GM19397 (cell line): ENCODE results near the gene NFATC4.

Experiments
- ATAC-seq: cut with Tn5 transposase; IDR thresholded peaks from one replicate; pipeline ENCODE4 v1.9.1; 2021; ENCODE audit warnings: mild to moderate bottlenecking, moderate library complexity; ENCODE audit not compliant: unreplicated experiment

The NFATC4 gene

GRCh38 chr14:24407608-24408325 is 39.8 kb downstream of the NFATC4 start:
- ATAC-seq, result no peak

DNA sequence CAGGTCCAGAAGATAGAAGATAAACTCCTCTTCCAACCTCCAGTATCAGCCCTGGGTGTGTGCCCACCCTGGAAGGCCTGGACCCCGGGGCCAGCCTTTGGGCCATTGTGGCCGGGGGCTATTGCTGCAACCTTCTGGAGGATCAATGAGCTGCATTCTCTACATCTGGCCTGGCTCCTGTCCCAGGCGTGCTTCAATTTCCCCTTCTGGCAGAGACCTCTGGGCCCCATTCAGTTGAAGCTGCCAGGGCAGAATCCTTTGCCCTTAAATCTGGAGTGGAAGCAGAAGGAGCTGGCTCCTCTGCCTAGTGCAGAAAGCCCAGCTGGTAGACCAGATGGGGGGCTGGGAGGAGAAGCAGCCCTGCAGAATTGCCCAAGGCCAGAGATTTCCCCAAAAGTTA is 40.8 kb downstream of the NFATC4 start:
- no peak for ATAC-seq

GRCh38 chr14:24409192-24409591 is 41.2 kb downstream of the NFATC4 start:
- ATAC-seq, result no peak

GRCh38 chr14:24409956-24410355 is 42.0 kb downstream of the NFATC4 start:
- no peak for ATAC-seq

DNA sequence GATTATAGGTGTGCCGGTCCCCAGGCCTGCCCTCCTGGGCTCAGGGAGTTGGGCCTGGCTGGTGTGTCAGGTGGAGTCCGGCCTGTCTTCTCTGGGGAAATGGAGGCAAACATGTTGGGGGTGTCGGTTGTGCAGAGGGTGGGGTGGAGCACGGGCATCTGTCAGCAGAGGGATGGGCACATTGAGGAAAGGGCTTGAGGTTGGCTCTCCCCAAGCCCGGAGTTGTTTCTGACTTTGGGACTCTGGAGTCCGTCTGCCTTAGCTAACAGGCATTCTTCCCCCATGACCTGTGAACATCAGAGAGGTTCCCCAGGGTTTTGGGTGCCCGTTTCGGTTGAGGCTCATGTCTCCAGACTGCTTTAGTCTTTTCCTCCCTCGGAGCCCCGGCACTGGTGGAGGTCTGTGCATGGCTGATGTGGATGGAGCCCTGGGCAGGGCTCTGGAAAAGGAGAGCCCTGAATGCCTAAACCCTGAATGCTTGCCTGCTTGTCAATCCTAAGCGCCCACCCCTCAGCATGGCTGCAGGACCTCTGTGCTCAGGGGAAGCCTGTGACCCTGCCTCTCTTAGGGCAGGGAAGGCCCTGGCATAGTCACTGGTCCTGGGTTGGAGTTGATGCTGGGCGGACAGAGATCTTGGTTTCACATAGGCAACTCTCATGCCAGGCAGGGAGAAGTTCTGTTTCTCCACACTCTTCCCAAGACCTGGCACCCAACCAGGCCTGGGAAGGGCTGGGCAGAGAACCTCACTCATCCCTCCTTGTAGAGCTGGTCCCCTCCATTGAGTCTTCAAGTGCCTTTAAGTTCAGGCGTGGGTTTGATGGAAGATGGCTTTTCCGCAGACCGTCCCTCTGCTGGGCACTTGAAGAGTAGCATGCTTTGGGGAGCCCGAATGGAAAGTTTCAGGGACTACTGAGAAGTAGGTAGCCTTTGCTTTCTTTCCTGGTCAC is 43.7 kb downstream of the NFATC4 start:
- no peak for ATAC-seq

GRCh38 chr14:24414077-24414476 is 46.1 kb downstream of the NFATC4 start:
- no peak for ATAC-seq

DNA sequence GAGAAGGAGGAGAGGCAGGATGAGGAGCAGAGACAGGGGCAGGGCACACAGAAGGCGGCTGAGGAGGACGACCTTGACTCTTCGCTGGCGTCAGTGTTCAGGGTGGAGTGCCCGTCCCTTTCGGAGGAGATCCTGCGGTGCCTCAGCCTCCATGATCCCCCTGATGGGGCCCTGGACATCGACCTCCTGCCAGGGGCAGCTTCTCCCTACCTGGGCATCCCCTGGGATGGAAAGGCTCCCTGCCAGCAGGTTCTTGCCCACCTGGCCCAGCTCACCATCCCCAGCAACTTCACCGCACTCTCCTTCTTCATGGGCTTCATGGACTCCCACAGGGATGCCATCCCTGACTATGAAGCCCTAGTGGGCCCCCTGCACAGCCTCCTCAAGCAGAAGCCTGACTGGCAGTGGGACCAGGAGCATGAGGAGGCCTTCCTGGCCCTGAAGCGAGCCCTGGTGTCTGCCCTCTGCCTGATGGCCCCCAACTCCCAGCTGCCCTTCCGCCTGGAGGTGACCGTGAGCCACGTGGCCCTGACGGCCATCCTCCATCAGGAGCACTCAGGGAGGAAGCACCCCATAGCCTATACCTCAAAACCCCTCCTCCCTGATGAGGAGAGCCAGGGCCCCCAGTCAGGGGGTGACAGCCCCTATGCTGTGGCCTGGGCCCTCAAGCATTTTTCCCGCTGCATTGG is 46.9 kb downstream of the NFATC4 start:
- ATAC-seq, result no peak

DNA sequence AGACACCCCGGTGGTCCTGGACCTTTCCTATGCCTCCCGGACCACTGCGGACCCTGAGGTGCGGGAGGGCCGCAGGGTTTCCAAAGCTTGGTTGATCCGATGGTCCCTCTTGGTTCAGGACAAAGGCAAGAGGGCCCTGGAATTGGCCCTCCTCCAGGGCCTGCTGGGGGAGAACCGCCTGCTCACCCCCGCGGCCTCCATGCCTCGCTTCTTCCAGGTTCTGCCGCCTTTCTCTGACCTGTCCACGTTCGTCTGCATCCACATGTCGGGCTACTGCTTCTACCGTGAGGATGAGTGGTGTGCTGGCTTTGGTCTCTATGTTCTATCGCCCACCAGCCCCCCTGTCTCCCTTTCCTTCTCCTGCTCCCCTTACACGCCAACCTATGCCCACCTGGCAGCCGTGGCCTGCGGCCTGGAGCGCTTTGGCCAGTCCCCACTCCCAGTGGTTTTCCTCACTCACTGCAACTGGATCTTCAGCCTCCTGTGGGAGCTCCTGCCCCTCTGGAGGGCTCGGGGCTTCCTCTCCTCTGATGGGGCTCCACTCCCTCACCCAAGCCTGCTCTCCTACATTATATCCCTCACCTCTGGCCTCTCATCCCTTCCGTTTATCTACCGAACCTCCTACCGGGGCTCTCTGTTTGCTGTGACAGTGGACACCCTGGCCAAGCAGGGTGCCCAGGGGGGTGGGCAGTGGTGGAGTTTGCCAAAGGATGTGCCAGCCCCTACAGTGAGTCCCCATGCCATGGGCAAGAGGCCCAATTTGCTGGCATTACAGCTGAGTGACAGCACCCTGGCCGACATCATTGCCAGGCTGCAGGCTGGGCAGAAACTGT is 47.7 kb downstream of the NFATC4 start:
- no peak for ATAC-seq

- no peak for ATAC-seq
These were observed 48.4 kb downstream of the NFATC4 start for GRCh38 chr14:24416254-24416931.

GRCh38 chr14:24416932-24417619 is 49.1 kb downstream of the NFATC4 start:
- no peak for ATAC-seq

GRCh38 chr14:24417832-24418491 is 50.0 kb downstream of the NFATC4 start:
- no peak for ATAC-seq

DNA sequence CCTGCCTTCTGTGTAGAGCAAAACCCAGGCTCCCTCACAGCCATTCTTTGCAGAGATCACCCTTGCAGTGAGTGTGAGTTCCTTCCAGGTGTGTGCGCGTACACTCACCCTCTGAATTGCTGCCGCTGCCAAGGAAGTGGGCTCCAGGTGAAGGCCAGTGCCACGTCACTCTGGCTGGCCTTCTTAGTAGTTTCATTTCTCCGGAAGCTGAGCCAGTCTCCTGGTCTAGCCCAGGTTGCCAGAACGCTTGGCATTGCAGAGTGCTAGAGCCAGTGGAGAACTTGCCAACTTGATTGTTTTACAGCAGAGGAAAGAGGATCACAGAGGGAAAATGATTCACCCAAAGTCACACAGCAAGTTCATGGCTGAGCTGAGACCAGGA is 50.5 kb downstream of the NFATC4 start:
- no peak for ATAC-seq

GRCh38 chr14:24422261-24422660 is 54.3 kb downstream of the NFATC4 start:
- no peak for ATAC-seq

GRCh38 chr14:24422694-24423601 is 55.0 kb downstream of the NFATC4 start:
- no peak for ATAC-seq

- no peak for ATAC-seq
These were observed 57.7 kb downstream of the NFATC4 start for GRCh38 chr14:24425704-24426103.

DNA sequence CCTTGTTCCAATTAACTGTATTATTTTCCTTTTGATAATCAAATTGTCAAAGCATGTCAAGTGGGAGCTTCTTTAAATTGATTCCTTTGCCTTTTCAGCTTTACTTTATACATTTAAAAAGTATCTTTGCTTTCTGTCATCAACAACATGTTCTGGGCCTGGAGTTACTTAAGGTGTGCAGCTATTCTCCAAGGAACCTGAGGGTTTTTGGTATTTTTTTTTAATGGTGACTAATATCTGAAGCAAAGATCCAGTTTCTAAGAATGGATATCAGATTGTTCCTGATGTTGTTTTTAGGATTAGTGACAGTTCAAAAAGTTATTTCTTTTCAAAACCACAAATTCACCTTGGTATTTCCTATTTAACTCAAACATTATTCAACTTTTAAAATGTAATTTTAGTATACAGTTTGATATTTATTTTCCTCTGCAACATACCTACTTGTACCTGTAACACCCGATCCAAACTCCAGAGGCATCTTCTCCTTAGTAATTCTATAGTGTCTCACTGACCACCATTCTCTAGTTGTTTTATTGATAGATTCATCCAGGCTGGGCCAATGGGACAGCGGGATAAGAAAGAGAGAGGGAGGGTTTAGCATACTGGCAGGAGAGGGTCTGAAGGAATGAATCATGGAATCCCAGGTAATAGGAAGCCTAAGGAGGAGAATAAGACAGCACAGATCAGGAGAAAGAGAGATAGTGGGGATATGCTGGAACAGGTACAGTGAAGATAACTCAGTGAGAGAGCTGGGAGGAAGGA is 58.3 kb downstream of the NFATC4 start:
- ATAC-seq, result no peak

DNA sequence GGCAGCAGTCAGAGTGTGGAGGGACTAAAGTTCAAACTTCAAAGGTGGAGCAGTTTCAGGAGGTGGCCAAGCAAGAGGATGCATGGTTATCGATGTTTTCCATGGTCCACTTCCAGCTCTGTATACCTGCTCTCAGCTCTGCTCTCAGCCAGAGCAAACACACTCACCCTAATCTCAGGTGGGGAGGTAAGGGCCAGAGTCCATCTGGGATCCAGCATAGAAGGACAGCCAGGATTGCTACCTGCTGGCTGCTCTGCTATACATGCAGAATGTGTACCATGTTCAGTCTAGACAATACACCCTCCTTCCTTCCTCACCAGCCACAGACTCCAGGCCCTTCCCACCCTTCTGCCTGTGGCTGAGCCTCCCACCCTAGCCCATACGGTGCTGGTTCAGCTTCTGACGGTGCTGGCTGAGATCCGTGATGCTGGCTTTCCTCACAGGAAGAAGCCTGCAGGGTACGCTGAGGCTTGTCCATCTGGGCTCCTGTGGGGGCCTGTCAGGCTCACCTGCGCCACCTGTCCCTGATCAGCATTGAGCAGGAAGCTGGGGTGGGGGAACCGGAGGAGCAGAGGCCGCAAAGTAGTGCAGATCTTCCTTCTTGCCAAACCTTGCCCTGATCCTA is 59.0 kb downstream of the NFATC4 start:
- ATAC-seq, result no peak
